Measurements from ENCODE around the gene SELENOS. TPM values are rescaled to one million over a fixed set of nuclear protein-coding genes. Genes with fewer than 3 reads are reported as not detected.

SELENOS gene
- total and polyA plus RNA-seq, 9 of the 15 experiments (the other 6 are each of a cell fraction or from before 2014, with no cell fraction given), result 24.9 to 57.4 (median 47.9) TPM

DNA sequence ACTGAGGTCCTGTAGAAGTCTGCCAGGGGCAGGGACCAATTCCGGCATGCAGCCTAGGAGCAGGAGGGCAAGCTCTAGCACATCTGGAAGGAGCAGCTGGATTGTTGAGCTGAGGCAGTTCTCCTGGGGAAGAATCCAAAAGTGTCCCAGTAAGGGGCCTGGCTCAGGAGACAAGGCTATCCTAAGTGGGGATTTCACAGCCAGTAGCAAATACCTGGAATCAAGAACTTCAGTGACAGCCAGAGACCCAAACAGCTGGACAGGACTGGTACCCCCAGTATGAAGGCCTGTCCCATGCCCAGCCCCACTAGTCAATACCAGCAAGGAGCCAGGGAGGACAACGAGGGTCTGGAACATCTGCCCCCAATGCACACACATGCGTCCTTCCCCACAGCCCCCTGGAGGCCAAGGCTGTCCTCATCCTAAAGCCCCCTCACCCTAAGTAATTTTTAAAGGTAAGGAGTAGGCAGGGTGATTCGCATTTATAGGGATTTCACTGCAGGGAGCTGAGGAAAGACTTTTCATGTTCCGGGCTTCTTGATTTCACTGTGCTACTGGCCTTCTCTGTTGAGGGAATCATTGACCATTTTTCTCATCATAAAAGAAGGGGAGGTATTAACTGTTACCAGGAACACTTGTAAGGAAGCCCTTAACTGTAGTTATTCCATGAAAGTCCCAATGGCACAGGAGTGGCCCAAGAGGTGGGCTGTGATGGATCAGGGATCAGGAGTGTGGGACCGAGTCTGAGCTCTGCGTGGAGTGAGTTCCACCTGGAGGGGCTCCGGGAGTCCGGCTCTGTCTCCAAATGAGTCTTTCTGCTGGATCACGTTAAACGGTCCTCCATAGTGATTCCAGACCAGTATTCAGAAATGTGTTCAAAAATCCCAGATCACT is 22.9 kb downstream of the SELENOS start:
- ATAC-seq, result no peak
- Histone ChIP-seq H3K9me1 (ENCODE audit: control insufficient read depth, insufficient read depth, low read length) (no peaks in the 10 kb centered on the region), H3K4me3 (no peak overlapping the region), H3K9me3 (replicated peaks; ENCODE audit: control insufficient read depth, insufficient read depth, low read depth, low read length) (no peaks in the 10 kb centered on the region), H3K36me3 (ENCODE audit: control insufficient read depth, insufficient read depth, low read length) (no peaks in the 10 kb centered on the region), H3K79me2 (ENCODE audit: control insufficient read depth, insufficient read depth, low read length) (peaks cover 15% of the 10 kb centered on the region), H3K27ac (ENCODE audit: extremely low read depth, low read depth, low read length) (no peak overlapping the region), H3K4me1 (replicated peaks in 1 of 2; ENCODE audit: control insufficient read depth in 2 of 2, insufficient read depth in 2 of 2, low read length in 2 of 2) (peaks cover 26 to 29% of the 10 kb centered on the region in 2 experiments), H3K4me2 (ENCODE audit: insufficient read depth, low read length) (peak overlapping the region; percentile 23; the same call in 1 of the 2 replicates), H3K9ac (ENCODE audit: insufficient read depth in 1 of 2, low read depth in 2 of 2, low read length in 2 of 2) (no peak overlapping the region), H2AFZ (ENCODE audit: low read depth, low read length) (no peak overlapping the region), H4K20me1 (replicated peaks; ENCODE audit: control insufficient read depth, insufficient read depth, low read length) (peaks cover 16% of the 10 kb centered on the region; the same call in 1 of the 2 replicates), H3K27me3 (ENCODE audit: control insufficient read depth in 2 of 2, insufficient read depth in 2 of 2, low read length in 2 of 2) (no peaks in the 10 kb centered on the region)
- ChIA-PET CTCF (ENCODE audit: low intra/inter-chr PET ratio) (no interaction called here), POLR2A (interaction anchor here (2.1 to 2.3 kb wide), 3 partner anchors 10 to 14 kb away, joined by 5 to 16 read pairs (median 6); no protein-coding TSS in a partner anchor)
- no TSS peak for BruUV-seq (replicated peaks)
- DNase-seq (ENCODE audit: extremely low read depth in 1 of 4, low spot score in 3 of 4), result no peak
- in situ Hi-C loops (cut with MboI) (loop anchor here (5.0 to 25.0 kb wide), 4 partner anchors 167 to 617 kb away; partner anchors contain the start of gene LRRK1), intact Hi-C loops (cut with micrococcal nuclease) (loop anchor here (1.0 to 10.0 kb wide), 4 partner anchors 118 to 630 kb away; partner anchors contain the start of gene LRRK1)
- FAIRE-seq, result no peak
- TF ChIP-seq, protein P1, sequence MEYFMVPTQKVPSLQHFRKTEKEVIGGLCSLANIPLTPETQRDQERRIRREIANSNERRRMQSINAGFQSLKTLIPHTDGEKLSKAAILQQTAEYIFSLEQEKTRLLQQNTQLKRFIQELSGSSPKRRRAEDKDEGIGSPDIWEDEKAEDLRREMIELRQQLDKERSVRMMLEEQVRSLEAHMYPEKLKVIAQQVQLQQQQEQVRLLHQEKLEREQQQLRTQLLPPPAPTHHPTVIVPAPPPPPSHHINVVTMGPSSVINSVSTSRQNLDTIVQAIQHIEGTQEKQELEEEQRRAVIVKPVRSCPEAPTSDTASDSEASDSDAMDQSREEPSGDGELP (CRISPR knock-in tag; IDR thresholded peaks at IDR 0.05; ENCODE audit: borderline replicate concordance), result 0 out of 2 replicates have a peak, but pooled peaks have one; percentile 13
- TF ChIP-seq, protein P2, sequence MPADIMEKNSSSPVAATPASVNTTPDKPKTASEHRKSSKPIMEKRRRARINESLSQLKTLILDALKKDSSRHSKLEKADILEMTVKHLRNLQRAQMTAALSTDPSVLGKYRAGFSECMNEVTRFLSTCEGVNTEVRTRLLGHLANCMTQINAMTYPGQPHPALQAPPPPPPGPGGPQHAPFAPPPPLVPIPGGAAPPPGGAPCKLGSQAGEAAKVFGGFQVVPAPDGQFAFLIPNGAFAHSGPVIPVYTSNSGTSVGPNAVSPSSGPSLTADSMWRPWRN (IDR thresholded peaks at IDR 0.05; ENCODE audit: low read depth), result no peak
- TF ChIP-seq, protein P3, sequence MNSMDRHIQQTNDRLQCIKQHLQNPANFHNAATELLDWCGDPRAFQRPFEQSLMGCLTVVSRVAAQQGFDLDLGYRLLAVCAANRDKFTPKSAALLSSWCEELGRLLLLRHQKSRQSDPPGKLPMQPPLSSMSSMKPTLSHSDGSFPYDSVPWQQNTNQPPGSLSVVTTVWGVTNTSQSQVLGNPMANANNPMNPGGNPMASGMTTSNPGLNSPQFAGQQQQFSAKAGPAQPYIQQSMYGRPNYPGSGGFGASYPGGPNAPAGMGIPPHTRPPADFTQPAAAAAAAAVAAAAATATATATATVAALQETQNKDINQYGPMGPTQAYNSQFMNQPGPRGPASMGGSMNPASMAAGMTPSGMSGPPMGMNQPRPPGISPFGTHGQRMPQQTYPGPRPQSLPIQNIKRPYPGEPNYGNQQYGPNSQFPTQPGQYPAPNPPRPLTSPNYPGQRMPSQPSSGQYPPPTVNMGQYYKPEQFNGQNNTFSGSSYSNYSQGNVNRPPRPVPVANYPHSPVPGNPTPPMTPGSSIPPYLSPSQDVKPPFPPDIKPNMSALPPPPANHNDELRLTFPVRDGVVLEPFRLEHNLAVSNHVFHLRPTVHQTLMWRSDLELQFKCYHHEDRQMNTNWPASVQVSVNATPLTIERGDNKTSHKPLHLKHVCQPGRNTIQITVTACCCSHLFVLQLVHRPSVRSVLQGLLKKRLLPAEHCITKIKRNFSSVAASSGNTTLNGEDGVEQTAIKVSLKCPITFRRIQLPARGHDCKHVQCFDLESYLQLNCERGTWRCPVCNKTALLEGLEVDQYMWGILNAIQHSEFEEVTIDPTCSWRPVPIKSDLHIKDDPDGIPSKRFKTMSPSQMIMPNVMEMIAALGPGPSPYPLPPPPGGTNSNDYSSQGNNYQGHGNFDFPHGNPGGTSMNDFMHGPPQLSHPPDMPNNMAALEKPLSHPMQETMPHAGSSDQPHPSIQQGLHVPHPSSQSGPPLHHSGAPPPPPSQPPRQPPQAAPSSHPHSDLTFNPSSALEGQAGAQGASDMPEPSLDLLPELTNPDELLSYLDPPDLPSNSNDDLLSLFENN (IDR thresholded peaks at IDR 0.05; ENCODE audit: low read depth in 2 of 2, low read length in 2 of 2), result no peak
- TF ChIP-seq CBFB (CRISPR knock-in tag; IDR thresholded peaks at IDR 0.05) (no peak), POLR2B (IDR thresholded peaks at IDR 0.05; ENCODE audit: low read depth, partially characterized antibody) (no peak)
- 76% methylated on average over 11 of the region's 11 CpGs for WGBS (ENCODE audit: insufficient coverage, low coverage, missing lambda C conversion rate)

All from K562 (cell line).